Measurements from ENCODE around the gene SCPEP1.

The SCPEP1 gene

GRCh38 chr17:57033296-57033695 is 55.4 kb downstream of the SCPEP1 start:
- TF ChIP-seq, protein P1, sequence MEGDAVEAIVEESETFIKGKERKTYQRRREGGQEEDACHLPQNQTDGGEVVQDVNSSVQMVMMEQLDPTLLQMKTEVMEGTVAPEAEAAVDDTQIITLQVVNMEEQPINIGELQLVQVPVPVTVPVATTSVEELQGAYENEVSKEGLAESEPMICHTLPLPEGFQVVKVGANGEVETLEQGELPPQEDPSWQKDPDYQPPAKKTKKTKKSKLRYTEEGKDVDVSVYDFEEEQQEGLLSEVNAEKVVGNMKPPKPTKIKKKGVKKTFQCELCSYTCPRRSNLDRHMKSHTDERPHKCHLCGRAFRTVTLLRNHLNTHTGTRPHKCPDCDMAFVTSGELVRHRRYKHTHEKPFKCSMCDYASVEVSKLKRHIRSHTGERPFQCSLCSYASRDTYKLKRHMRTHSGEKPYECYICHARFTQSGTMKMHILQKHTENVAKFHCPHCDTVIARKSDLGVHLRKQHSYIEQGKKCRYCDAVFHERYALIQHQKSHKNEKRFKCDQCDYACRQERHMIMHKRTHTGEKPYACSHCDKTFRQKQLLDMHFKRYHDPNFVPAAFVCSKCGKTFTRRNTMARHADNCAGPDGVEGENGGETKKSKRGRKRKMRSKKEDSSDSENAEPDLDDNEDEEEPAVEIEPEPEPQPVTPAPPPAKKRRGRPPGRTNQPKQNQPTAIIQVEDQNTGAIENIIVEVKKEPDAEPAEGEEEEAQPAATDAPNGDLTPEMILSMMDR (IDR thresholded peaks at IDR 0.05; ENCODE audit: borderline replicate concordance, control extremely low read depth, extremely low read depth, insufficient read depth, missing control alignments): no peak
- in situ Hi-C loops (cut with MboI; ENCODE audit: low sequenced_read_pairs, unreplicated experiment): no loop called here
- DNase-seq (ENCODE audit: low spot score): no peak

GRCh38 chr17:57034807-57035754 is 57.1 kb downstream of the SCPEP1 start:
- TF ChIP-seq, protein P1 (IDR thresholded peaks at IDR 0.05; ENCODE audit: borderline replicate concordance, control extremely low read depth, extremely low read depth, insufficient read depth, missing control alignments): no peak
- DNase-seq (ENCODE audit: low spot score): no peak
- in situ Hi-C loops (cut with MboI; ENCODE audit: low sequenced_read_pairs, unreplicated experiment): no loop called here

DNA sequence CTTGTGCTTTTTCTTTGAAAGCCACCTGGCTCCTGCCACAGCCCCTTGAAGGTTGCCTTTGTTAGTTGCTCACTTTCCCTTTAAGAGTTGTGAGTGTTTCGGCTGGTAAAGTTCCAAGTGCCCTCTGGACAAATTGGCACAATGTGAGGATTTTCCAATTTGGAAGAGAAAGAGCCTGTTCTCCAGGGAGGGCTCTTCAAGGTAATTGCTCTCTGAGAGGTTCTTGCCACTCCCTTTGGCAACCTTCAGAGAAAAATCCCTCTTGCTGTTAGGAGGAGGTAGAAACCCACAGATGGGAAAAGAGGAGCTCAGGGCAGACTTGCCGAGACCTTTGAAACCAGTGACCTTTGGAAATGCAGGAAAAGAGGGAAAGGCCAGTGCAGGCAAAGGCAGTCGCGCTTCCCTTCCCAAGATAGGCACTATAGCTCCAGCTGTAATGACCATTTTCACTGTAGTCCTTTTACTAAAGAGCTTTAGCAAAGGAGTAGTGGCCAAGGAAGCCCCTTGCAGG is 58.1 kb downstream of the SCPEP1 start:
- no peak for DNase-seq (ENCODE audit: low spot score)
- in situ Hi-C loops (cut with MboI; ENCODE audit: low sequenced_read_pairs, unreplicated experiment): no loop called here
- TF ChIP-seq, protein P1 (IDR thresholded peaks at IDR 0.05; ENCODE audit: borderline replicate concordance, control extremely low read depth, extremely low read depth, insufficient read depth, missing control alignments): no peak

DNA sequence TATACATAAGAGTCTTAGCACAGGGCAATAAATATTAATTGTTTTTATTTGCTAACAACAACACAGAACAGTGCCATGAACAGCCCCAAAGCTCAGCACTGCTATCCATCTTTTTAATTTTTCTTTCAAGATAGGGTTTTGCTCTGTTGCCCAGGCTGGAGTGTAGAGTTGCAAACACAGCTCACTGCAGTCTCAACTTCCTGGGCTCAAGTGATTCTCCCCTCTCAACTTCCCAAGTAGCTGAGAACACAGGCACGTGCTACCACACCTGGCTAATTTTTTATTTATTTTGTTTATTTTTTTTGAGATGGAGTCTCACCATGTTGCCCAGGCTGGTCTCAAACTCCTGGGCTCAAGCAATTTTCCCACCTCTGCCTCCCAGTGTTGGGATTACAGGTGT is 59.5 kb downstream of the SCPEP1 start:
- in situ Hi-C loops (cut with MboI; ENCODE audit: low sequenced_read_pairs, unreplicated experiment): no loop called here
- TF ChIP-seq, protein P1 (IDR thresholded peaks at IDR 0.05; ENCODE audit: borderline replicate concordance, control extremely low read depth, extremely low read depth, insufficient read depth, missing control alignments): no peak
- no peak for DNase-seq (ENCODE audit: low spot score)

DNA sequence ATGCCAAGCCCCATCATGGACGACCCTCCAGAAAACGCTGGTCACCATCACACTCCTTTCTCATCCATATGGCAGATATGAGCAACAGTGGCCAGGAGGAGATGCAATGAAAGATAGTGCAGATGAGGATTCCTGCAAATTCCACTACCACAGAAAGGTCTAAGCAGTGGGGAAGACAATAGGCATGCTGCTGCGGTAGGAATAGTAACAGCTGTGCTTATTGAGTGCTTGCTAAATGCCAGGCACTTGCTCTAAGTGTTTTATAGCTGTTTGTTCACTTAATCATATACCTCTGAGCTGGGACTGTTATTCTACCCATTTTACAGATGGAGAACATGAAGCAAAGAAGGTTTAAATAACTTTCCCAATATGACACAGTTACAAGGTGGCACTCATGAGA is 60.6 kb downstream of the SCPEP1 start:
- in situ Hi-C loops (cut with MboI; ENCODE audit: low sequenced_read_pairs, unreplicated experiment): no loop called here
- DNase-seq (ENCODE audit: low spot score): no peak
- TF ChIP-seq, protein P1 (IDR thresholded peaks at IDR 0.05; ENCODE audit: borderline replicate concordance, control extremely low read depth, extremely low read depth, insufficient read depth, missing control alignments): no peak

DNA sequence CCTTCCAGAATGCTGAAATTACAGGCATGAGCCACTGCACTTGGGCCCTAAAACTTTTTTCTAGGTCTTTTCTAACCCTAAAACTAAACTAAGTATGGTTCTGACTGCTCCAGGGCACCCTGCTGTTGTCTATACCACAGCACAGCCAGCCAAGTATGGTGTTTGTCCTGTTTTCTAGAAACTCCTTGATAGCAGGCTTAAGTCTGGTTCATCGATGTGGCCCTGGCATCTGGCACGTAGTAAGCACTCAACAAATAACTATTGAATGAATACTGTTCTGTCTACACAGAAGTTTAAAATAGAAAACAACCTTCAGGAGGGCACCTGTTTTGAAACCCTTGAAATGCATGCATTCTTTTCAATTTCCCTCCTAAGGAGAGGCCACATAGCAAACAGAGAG is 62.6 kb downstream of the SCPEP1 start:
- TF ChIP-seq, protein P1 (IDR thresholded peaks at IDR 0.05; ENCODE audit: borderline replicate concordance, control extremely low read depth, extremely low read depth, insufficient read depth, missing control alignments): no peak
- DNase-seq (ENCODE audit: low spot score): no peak
- in situ Hi-C loops (cut with MboI; ENCODE audit: low sequenced_read_pairs, unreplicated experiment): no loop called here

Data from GM13976 (cell line).